A673 (cell line): ENCODE measurements around the gene INTS1. TPM values are rescaled to one million over a fixed set of nuclear protein-coding genes. Genes with fewer than 3 reads are reported as not detected.

Source experiments
- BruUV-seq: library from RNA; stranded (reverse); fragments of 400-500 nt; replicated peaks from 2 replicates; lab custom pipeline; 2021; lab: Mats Ljungman, UMichigan
- CTCF ChIA-PET: fragments of 300-600 bp; sonication (Branson Sonifier 250); formaldehyde crosslinking; loops from one replicate; lab custom pipeline; 2022; ENCODE audit warnings: antibody characterized with exemption; lab: Charles Lee
- POLR2A ChIA-PET: fragments of 300-600 bp; sonication (Branson Sonifier 250); formaldehyde crosslinking; loops from one replicate; lab custom pipeline; 2022; ENCODE audit warnings: antibody characterized with exemption; ENCODE audit not compliant: low non-redundant PET; lab: Charles Lee
- DNase-seq: peaks from one replicate; pipeline ENCODE4 v3.0.0-alpha.2; 2015; ENCODE audit warnings: low spot score
- H3K27ac ChIP-seq: fragments of 200-600 bp; sonication (generic); 2 replicates; pipeline ENCODE4 v1.5.1; 2016; ENCODE audit warnings: mixed run types, low read depth, mild to moderate bottlenecking, mixed read lengths, antibody characterized with exemption, low read length; ENCODE audit not compliant: poor library complexity, severe bottlenecking
- H3K27me3 ChIP-seq: fragments of 200-600 bp; sonication (generic); replicated peaks from 2 replicates; pipeline ENCODE4 v1.6.1; 2017; ENCODE audit warnings: mixed run types, low read depth, mild to moderate bottlenecking, mixed read lengths, antibody characterized with exemption, low read length; ENCODE audit not compliant: insufficient read depth, poor library complexity
- H3K36me3 ChIP-seq: fragments of 200-600 bp; sonication (generic); 2 replicates; pipeline ENCODE4 v1.6.1; 2016; ENCODE audit warnings: mixed run types, mild to moderate bottlenecking, mixed read lengths, antibody characterized with exemption, low read length; ENCODE audit not compliant: insufficient read depth, poor library complexity, severe bottlenecking
- H3K4me1 ChIP-seq: fragments of 200-600 bp; sonication (generic); 2 replicates; pipeline ENCODE4 v1.6.1; 2017; ENCODE audit warnings: mixed run types, mild to moderate bottlenecking, mixed read lengths, antibody characterized with exemption, low read length; ENCODE audit not compliant: insufficient read depth, poor library complexity, severe bottlenecking
- H3K4me3 ChIP-seq: fragments of 200-600 bp; sonication (generic); 2 replicates; pipeline ENCODE4 v1.5.1; 2016; ENCODE audit warnings: low read depth, mixed run types, mild to moderate bottlenecking, mixed read lengths, low read length; ENCODE audit not compliant: poor library complexity, severe bottlenecking
- H3K9me3 ChIP-seq: fragments of 200-600 bp; sonication (generic); 2 replicates; pipeline ENCODE4 v1.6.1; 2016; ENCODE audit warnings: mixed run types, low read depth, mild to moderate bottlenecking, mixed read lengths, antibody characterized with exemption, low read length; ENCODE audit not compliant: poor library complexity, severe bottlenecking
- EZH2 ChIP-seq: fragments of 200-600 bp; sonication (generic); IDR thresholded peaks from 2 replicates; pipeline ENCODE4 v1.6.1; 2017; ENCODE audit warnings: borderline replicate concordance, low read depth, mild to moderate bottlenecking, mixed read lengths, antibody characterized with exemption, low read length; ENCODE audit not compliant: poor library complexity, severe bottlenecking
- intact Hi-C: fragments of 100-400 bp; cut with micrococcal nuclease; formaldehyde crosslinking; loops from one replicate; pipeline ENCODE4 v1.10.0; 2022; ENCODE audit not compliant: unreplicated experiment
- total RNA-seq: library from RNA; stranded (reverse); gene quantifications from 2 replicates; pipeline ENCODE4 v1.2.3, GENCODE V29; 2021
- TF ChIP-seq, protein P1 (sequence below): fragments of 300-800, 200-600 bp; sonication (generic); conservative IDR thresholded peaks from 2 replicates; pipeline ENCODE4 v1.5.1; 2017; ENCODE audit warnings: low read depth, mild to moderate bottlenecking, antibody characterized with exemption, low read length, moderate library complexity, mixed read lengths

Gene INTS1
- total RNA-seq, 1 experiment from 2014 or later, result 129 TPM

DNA sequence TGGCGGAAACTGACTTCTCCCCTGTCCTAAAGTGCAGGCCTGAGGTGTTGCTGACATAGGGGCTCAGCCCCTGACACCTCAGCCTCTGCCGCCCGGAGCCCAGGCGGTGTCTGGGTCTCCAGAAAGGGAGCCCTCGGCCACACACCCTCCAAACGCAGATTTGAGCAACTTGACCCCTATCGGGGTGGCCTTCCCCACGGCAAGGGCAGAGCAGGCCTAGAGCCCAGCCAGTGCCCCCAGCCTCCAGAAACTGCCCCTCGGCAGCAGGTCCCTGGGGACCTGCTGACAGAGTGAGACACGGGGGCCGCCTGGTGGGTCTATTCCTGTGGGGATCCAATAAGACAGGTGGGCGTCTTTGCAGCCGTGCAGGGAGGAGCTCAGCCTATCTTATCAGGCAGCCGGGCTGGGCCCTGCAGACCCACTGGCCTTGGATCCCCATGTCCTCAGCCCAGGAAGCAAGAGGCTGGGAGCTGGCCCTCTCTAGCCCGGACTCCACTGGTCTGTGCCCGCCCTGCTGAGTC is 40.8 kb upstream of the INTS1 start:
- no TSS peak for BruUV-seq
- Histone ChIP-seq H3K27me3 (no peaks in the 10 kb centered on the region), H3K27ac (no peak overlapping the region), H3K4me1 (no peaks in the 10 kb centered on the region), H3K9me3 (no peaks in the 10 kb centered on the region), H3K4me3 (no peak overlapping the region), H3K36me3 (peaks cover 4% of the 10 kb centered on the region)
- TF ChIP-seq, protein P1, sequence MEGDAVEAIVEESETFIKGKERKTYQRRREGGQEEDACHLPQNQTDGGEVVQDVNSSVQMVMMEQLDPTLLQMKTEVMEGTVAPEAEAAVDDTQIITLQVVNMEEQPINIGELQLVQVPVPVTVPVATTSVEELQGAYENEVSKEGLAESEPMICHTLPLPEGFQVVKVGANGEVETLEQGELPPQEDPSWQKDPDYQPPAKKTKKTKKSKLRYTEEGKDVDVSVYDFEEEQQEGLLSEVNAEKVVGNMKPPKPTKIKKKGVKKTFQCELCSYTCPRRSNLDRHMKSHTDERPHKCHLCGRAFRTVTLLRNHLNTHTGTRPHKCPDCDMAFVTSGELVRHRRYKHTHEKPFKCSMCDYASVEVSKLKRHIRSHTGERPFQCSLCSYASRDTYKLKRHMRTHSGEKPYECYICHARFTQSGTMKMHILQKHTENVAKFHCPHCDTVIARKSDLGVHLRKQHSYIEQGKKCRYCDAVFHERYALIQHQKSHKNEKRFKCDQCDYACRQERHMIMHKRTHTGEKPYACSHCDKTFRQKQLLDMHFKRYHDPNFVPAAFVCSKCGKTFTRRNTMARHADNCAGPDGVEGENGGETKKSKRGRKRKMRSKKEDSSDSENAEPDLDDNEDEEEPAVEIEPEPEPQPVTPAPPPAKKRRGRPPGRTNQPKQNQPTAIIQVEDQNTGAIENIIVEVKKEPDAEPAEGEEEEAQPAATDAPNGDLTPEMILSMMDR, result no peak
- TF ChIP-seq EZH2, result no peak
- POLR2A ChIA-PET, result no interaction called here
- CTCF ChIA-PET, result no interaction called here
- DNase-seq, result no peak
- intact Hi-C loops, result no loop called here

DNA sequence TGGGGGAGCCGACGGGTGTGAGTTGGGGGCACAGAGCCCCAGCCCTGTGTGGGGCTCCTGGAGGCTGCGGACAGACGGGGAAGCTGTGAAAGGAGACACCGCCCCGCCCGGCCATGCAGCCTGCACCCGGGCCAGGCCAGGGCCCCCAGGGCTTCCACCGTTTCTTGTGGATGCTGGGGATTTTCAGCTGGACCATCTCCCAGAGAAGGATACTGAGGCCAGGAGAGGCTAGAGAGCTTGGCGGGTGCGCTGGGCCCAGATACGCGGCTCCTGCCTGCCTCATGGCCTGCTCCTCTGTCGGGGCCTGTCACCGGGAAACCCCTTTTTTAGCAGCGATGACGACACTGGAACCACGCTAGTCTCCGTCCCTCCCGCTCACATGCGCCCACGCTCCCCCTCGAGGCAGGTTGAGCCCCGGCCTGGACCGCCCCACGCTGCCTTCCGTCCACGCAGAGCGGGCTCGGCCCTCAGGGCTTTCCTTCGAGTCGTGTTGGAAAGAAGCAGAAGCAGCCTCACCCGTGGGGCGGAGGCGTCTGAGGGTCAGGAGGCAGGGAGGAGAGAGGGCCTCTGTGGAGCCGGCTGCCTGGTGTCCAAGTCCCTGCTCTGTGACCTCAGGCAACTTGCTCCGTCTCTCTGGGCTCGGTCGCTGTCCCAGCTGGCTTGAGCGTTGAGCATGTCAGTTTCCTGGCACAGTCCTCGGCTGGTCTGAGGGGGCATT is 40.1 kb upstream of the INTS1 start:
- ChIA-PET CTCF (no interaction called here), POLR2A (no interaction called here)
- no peak for DNase-seq
- no peaks in the 10 kb centered on the region for H3K4me1 ChIP-seq
- TF ChIP-seq, protein P1, result no peak
- TF ChIP-seq EZH2, result no peak
- no peak overlapping the region for H3K4me3 ChIP-seq
- no peaks in the 10 kb centered on the region for H3K27me3 ChIP-seq
- no peak overlapping the region for H3K27ac ChIP-seq
- no peaks in the 10 kb centered on the region for H3K9me3 ChIP-seq
- intact Hi-C loops, result no loop called here
- H3K36me3 ChIP-seq, result peaks cover 4% of the 10 kb centered on the region
- no TSS peak for BruUV-seq

DNA sequence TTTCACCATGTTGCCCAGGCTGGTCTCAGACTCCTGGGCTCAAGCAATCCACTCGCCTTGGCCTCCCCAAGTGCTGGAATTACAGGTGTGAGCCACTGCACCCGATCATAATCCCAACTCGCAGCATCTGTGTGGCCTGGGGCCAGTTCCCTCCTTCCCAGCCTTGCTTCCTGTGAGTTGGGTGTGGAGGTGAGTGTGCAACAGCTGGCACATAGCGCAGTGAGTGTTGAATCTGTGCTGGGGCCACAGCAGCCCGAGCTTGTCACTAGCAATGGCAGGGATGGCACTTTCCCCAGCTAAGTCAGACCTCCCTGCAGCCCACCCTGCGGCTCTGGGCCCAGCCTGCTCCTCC is 39.6 kb upstream of the INTS1 start:
- Histone ChIP-seq H3K4me1 (no peaks in the 10 kb centered on the region), H3K36me3 (peaks cover 4% of the 10 kb centered on the region), H3K4me3 (no peak overlapping the region), H3K9me3 (no peaks in the 10 kb centered on the region), H3K27ac (no peak overlapping the region), H3K27me3 (no peaks in the 10 kb centered on the region)
- TF ChIP-seq, protein P1, result no peak
- TF ChIP-seq EZH2, result no peak
- ChIA-PET CTCF (no interaction called here), POLR2A (no interaction called here)
- no TSS peak for BruUV-seq
- no peak for DNase-seq
- intact Hi-C loops, result no loop called here
